Suprapubic skin (tissue), 4 donors: Measurements from ENCODE around the gene KRT76.

Experiments
- CTCF ChIP-seq, 2 donors: fragments of 200-600 bp in 1 of 2; fragments of 450-650 bp in 1 of 2; sonication (generic) in 1 of 2; IDR thresholded peaks; one replicate each; pipeline ENCODE4 v1.5.1; 2016 to 2019; ENCODE audit warnings: antibody characterized with exemption in 2 of 2, mild to moderate bottlenecking in 1 of 2, moderate library complexity in 1 of 2
- EP300 ChIP-seq: sonication (generic); formaldehyde crosslinking; IDR thresholded peaks from one replicate; pipeline ENCODE4 v1.6.1; 2017; ENCODE audit warnings: antibody characterized with exemption
- POLR2A ChIP-seq, 2 donors: fragments of 450-650 bp; IDR thresholded peaks; one replicate each; pipeline ENCODE4 v1.6.1; 2017; ENCODE audit warnings: antibody characterized with exemption in 2 of 2, mild to moderate bottlenecking in 2 of 2, moderate library complexity in 2 of 2
- POLR2AphosphoS5 ChIP-seq, 3 donors: sonication (generic); formaldehyde crosslinking; IDR thresholded peaks; one replicate each; pipeline ENCODE4 v1.6.1; 2017; ENCODE audit warnings: antibody characterized with exemption in 3 of 3

- TF ChIP-seq EP300 (no peak), CTCF (IDR thresholded peaks at IDR 0.05) (no peak), POLR2A (IDR thresholded peaks at IDR 0.05) (no peak), POLR2AphosphoS5 (IDR thresholded peaks at IDR 0.05) (no peak)
Observed at GRCh38 chr12:52808573-52809160, 31.5 kb upstream of the KRT76 start.
